Measurements from ENCODE around the gene IL17RE.

- TF ChIP-seq CTCF (conservative IDR thresholded peaks at IDR 0.05) (no peak), ZFX (IDR thresholded peaks at IDR 0.05) (no peak)
These were observed 15.2 kb downstream of the IL17RE start for GRCh38 chr3:9917820-9918219.

All from C4-2B (cell line).